NCI-H774 (cell line): ENCODE measurements around the gene TEX52.
"Not testable (repeated sequence)": the region's sequence is repeated elsewhere in the genome, so short reads cannot be mapped to it uniquely, and the experiment has no call there.

ENCODE experiments used
- DNase-seq: peaks from one replicate; lab custom pipeline; 2025; lab: John Stamatoyannopoulos, UW

Gene TEX52

GRCh38 chr12:2864198-2864597, 7.4 kb upstream of the TEX52 start:
- no peak for DNase-seq

DNA sequence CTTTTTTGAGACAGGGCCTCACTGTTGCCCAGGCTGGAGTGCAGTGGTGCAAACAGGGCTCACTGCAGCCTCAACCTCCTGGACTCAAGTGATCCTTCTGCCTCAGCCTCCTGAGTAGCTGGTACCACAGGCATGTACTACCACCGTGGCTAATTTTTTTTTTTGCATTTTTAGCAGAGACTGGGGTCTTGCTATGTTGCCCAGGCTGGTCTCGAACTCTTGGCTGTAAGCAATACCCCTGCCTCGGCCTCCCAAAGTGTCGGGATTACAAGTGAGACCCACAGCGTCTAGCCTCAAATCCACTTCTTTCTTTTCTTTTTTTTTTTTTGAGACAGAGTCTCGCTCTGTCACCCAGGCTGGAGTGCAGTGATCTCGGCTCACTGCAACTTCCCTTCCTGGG, 6.6 kb upstream of the TEX52 start:
- not testable (repeated sequence) for DNase-seq

- no peak for DNase-seq
These were observed 6.0 kb upstream of the TEX52 start for GRCh38 chr12:2862876-2863275.

GRCh38 chr12:2860170-2860569, 3.3 kb upstream of the TEX52 start:
- DNase-seq: no peak

GRCh38 chr12:2858944-2859421, 2.1 kb upstream of the TEX52 start:
- no peak for DNase-seq

- DNase-seq: no peak
These were observed 1.5 kb upstream of the TEX52 start for GRCh38 chr12:2858334-2858733.

DNA sequence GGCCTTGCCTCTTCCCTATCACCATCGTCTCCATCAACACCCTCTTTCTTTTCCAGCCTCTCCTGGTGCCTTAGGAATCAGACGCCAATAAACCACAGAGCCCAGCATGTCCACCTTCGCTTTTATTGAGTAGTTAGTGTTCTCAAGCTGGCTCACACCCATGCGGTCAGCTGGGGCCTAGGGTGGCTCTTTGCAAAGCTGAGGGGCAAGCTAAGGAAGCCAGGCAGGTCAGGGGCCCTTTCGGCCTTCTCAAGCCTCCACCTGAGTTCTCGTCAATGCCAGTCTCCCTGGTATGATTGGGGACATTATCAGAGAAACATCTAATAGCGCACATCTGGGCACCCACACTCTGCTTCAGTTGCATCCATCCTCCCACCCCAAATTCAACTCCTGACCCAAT, 737 bp upstream of the TEX52 start:
- no peak for DNase-seq

- no peak for DNase-seq
These were observed 788 bp downstream of the TEX52 start for GRCh38 chr12:2856051-2856450.

- no peak for DNase-seq
These were observed 1.3 kb downstream of the TEX52 start for GRCh38 chr12:2855546-2855945.

- no peak for DNase-seq
These were observed 2.0 kb downstream of the TEX52 start for GRCh38 chr12:2854669-2855453.

DNA sequence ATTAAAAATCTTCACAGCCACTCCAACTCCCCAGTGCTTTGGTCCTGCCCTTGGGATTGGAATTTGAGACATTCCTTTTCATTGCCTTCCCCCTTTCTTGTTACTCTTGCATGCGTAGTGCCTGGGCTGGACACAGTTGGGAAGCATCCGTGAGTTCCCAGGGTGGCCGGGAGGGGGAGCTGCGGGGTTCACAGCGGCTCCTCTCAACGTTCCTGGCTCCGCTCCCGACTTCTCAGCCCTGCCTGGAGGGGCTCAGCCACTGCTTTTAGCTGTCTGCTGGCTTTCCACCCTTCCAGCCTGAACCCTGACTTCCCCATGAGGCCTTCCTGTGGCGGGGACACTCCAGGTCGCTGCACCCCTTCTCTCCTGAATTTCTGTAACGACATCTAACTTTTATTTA, 3.2 kb downstream of the TEX52 start:
- peak; percentile 62 for DNase-seq

DNA sequence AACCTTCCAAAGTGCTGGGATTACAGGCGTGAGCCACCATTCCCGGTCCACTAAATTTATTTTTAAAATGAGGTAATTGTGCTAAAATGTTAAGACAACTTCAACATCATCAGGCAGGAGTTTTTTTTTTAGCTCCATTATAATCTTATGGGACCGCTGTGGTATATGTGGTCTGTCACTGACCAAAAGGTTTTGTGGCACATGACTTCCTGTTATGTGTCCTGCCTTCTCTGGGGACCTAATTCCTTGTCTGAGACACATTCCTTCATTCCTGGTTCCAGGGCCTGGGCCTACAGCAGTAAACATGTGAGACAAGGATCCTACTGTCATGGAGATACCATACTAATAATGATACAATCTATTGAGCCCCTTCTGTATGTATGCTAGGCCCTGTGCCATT, 4.9 kb downstream of the TEX52 start:
- no peak for DNase-seq

- no peak for DNase-seq
These were observed 11.6 kb downstream of the TEX52 start for GRCh38 chr12:2845280-2845679.

DNA sequence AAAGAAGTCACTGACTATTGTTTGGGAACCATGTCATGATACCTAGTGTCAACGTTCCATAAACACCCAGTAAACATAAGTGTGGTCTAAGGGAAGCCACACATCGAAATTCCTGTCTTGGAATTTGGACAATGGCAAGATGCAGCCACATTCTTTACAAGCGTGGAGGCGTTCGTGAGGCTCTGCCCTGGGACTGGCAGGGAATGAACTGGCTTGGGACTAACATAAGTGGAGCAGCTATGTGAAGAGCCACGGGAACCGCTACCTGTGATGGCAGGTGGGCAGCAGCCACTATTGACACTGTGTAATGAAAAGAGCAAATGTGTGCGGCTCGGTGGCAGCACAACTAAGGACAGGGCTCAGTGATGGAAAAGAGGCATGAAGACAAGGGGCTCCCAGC, 12.1 kb downstream of the TEX52 start:
- DNase-seq: no peak

DNA sequence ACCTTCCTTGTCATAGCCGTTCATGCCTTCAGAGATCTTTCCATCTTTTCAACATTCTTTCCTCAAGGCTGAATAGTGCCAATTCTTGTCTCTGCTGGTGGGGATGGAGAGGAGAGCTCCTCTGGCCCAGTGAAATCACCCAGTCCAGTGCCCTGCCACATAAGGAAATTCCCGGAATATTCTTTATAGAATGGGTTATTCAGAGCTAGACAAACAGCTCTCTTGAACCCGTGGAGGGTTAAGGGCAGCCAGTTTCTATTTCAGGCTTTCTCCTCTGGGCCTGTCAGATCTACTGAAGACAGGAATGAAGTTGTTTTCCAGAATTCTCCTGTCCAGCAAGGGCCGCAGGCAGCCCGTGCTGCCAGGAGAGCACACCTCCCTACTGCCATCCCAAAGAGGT, 13.9 kb downstream of the TEX52 start:
- DNase-seq: no peak

DNA sequence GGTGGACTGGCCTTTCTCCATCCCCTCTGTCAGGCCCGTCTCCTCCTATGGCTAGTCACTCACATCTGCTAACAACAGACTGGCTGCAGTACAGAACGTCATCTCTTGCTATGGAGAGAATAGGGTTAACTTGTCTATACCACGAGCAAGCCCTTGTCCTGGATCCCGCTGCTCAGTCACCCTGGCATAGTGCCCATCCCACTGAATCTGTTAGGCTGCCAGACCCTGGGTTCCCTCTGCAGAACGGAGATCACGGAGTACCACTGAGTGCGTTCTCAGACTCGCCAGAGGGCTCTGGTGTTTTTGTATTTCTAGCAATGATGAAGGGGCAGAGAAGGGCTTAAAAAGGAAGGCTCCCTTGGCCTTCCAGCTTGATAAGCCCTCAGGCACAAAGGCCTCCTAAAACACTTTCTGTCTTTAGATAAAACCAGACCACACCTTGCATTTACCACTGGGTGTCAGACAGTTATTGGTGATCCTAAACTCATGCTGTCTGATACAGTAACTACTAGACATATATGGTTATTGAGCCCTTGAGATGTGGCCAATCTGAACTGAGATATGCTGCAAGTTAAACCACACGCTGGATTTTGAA, 15.7 kb downstream of the TEX52 start:
- no peak for DNase-seq

GRCh38 chr12:2836574-2836973, 20.3 kb downstream of the TEX52 start:
- no peak for DNase-seq

- DNase-seq: no peak
These were observed 21.0 kb downstream of the TEX52 start for GRCh38 chr12:2835691-2836403.

GRCh38 chr12:2834581-2835491, 22.0 kb downstream of the TEX52 start, which contains the start of gene NRIP2:
NRIP2 (minus strand) TSS chr12:2835035; CDS start chr12:2834983, 52 bp downstream.
- no peak for DNase-seq

- no peak for DNase-seq
These were observed 23.0 kb downstream of the TEX52 start for GRCh38 chr12:2833810-2834209.

DNA sequence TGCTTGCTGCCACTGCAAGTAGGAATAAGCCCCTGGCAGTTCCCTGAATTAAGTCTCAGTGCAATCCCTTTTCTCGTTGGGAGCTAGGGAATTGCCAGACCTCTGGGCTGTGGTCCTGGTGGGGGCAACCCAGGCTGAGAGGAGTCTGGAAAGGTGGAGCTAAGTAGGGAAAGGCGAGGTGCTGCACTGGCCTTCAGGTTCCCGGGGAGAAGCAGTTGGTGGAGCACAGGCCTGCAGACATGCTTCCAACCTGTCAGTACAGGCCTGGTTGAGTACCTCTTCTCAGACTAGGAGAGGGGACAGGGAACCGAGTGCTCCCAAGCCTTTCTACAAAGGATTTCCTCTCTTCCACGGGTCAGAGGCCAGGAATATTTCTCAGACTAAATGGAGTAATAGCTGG, 23.5 kb downstream of the TEX52 start:
- DNase-seq: no peak

GRCh38 chr12:2832550-2833127, 24.2 kb downstream of the TEX52 start:
- no peak for DNase-seq
